ENCODE results near the gene PSMD2. TPM values are rescaled to one million over a fixed set of nuclear protein-coding genes. Genes with fewer than 3 reads are reported as not detected.
A peak's percentile ranks its signal among the peaks of the same experiment; 100 is the strongest.

The PSMD2 gene
- total RNA-seq, 1 donor from 2014 or later = 239 TPM

DNA sequence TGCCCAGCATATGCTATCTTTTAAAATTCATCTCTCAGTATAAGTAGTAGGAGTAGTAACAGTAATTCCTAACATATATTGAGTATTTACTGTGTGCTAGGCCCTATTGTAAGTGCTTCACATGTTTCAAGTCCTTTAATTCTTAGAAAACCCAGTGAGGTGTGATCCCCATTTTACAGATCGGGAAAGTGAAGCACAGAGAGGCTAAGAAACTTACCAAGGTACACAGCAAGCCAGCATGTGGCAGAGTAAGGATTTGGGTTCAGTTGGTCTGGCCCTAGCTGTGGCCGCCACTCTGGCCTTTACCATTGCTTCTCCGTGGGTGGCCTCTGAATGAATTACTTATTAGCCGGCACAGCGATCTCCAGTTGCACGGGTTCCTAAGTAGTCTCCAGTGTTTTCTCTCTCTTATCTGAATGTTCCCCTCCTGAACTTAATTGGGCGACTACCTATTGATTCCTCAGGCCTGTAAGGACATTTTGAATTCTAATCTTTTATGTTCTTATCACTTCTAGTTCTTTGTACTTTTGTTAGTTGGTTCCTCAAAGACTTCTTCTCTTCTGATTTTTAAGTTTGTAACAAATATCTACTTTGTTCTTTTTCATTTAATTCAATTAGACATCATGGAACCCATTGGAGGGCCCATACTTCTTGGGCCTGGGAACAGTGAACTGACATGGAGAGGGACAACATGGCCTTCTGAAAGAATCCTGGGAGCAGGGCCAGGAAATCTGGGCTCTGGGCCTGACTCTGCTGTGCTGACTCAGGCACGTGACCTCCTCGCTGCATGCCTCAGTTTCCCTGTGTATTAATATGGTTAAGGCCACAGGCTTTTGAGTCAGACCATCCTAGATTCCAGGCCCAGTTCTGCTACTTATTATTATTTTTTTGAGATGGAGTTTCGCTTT, 50.8 kb downstream of the PSMD2 start:
- no peak for DNase-seq (ENCODE audit: extremely low spot score, unreplicated experiment)
- Mint-ChIP-seq H3K9me3 (ENCODE audit: unreplicated experiment) (no peaks in the 10 kb centered on the region), H3K4me1 (ENCODE audit: unreplicated experiment) (peaks cover 27% of the 10 kb centered on the region), H3K36me3 (ENCODE audit: unreplicated experiment) (peaks cover 12% of the 10 kb centered on the region), H3K4me3 (ENCODE audit: unreplicated experiment) (no peak overlapping the region), H3K27ac (ENCODE audit: unreplicated experiment) (no peak overlapping the region), H3K27me3 (ENCODE audit: unreplicated experiment) (no peaks in the 10 kb centered on the region)
- TF ChIP-seq, protein P1, sequence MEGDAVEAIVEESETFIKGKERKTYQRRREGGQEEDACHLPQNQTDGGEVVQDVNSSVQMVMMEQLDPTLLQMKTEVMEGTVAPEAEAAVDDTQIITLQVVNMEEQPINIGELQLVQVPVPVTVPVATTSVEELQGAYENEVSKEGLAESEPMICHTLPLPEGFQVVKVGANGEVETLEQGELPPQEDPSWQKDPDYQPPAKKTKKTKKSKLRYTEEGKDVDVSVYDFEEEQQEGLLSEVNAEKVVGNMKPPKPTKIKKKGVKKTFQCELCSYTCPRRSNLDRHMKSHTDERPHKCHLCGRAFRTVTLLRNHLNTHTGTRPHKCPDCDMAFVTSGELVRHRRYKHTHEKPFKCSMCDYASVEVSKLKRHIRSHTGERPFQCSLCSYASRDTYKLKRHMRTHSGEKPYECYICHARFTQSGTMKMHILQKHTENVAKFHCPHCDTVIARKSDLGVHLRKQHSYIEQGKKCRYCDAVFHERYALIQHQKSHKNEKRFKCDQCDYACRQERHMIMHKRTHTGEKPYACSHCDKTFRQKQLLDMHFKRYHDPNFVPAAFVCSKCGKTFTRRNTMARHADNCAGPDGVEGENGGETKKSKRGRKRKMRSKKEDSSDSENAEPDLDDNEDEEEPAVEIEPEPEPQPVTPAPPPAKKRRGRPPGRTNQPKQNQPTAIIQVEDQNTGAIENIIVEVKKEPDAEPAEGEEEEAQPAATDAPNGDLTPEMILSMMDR (IDR thresholded peaks at IDR 0.05) = no peak

DNA sequence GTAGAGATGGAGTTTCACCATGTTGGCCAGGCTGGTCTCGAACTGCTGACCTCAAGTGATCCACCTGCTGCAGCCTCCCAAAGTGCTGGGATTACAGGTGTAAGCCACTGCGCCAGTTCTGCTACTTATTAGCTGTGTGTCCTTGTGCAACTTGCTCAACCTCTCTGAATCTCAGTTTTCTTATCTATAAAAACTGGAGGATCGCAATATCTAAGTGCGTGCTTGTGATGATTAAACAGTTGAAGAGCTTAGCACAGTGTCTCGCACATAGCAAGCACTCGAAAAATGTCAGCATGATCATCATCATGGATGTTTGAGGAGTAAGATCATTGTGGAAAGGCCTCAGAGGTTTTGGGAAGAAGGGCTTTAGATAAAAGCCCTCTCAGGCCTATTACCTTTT, 51.6 kb downstream of the PSMD2 start:
- H3K4me3 Mint-ChIP-seq (ENCODE audit: unreplicated experiment) = no peak overlapping the region
- H3K36me3 Mint-ChIP-seq (ENCODE audit: unreplicated experiment) = peaks cover 9% of the 10 kb centered on the region
- H3K27ac Mint-ChIP-seq (ENCODE audit: unreplicated experiment) = no peak overlapping the region
- no peak for DNase-seq (ENCODE audit: extremely low spot score, unreplicated experiment)
- TF ChIP-seq, protein P1 (IDR thresholded peaks at IDR 0.05) = no peak
- H3K27me3 Mint-ChIP-seq (ENCODE audit: unreplicated experiment) = no peaks in the 10 kb centered on the region
- peaks cover 22% of the 10 kb centered on the region for H3K4me1 Mint-ChIP-seq (ENCODE audit: unreplicated experiment)
- H3K9me3 Mint-ChIP-seq (ENCODE audit: unreplicated experiment) = no peaks in the 10 kb centered on the region

DNA sequence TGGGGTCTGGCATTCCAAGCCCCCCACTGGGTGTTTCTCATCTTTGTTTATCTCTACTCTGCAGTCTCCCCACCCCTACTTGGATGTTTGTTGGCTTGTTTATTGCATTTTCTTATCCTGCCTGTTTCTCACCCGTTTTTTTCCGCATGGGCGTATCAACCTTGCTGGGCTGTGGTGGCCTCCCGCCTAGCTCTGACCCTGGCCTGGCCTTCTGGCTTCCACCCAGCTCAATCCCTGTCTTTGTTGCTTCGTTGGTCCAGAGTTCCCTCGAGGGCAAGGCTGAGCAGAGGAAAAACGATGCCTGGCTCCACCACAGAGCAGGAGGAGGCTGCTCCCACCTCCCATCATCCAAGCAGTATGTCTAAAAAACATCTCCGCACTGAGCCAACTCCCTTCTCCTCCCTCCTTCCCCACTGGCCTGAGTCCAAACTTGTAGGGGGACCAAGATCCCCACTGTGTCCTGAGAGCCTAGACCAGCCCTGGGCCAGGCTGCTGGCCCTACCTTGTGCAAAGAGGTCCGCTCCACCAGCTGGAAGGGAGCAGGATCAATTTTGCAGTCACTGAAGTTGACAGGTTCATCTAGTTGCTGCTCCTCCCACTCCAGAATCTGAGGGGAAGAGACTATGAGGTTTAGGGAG, 52.6 kb downstream of the PSMD2 start:
- H3K27me3 Mint-ChIP-seq (ENCODE audit: unreplicated experiment) = no peaks in the 10 kb centered on the region
- peaks cover 19% of the 10 kb centered on the region for H3K4me1 Mint-ChIP-seq (ENCODE audit: unreplicated experiment)
- peak overlapping the region; percentile 4 for H3K27ac Mint-ChIP-seq (ENCODE audit: unreplicated experiment)
- H3K9me3 Mint-ChIP-seq (ENCODE audit: unreplicated experiment) = no peaks in the 10 kb centered on the region
- DNase-seq (ENCODE audit: extremely low spot score, unreplicated experiment) = no peak
- H3K36me3 Mint-ChIP-seq (ENCODE audit: unreplicated experiment) = peaks cover 6% of the 10 kb centered on the region
- TF ChIP-seq, protein P1 (IDR thresholded peaks at IDR 0.05) = no peak
- peak overlapping the region; percentile 5 for H3K4me3 Mint-ChIP-seq (ENCODE audit: unreplicated experiment)

DNA sequence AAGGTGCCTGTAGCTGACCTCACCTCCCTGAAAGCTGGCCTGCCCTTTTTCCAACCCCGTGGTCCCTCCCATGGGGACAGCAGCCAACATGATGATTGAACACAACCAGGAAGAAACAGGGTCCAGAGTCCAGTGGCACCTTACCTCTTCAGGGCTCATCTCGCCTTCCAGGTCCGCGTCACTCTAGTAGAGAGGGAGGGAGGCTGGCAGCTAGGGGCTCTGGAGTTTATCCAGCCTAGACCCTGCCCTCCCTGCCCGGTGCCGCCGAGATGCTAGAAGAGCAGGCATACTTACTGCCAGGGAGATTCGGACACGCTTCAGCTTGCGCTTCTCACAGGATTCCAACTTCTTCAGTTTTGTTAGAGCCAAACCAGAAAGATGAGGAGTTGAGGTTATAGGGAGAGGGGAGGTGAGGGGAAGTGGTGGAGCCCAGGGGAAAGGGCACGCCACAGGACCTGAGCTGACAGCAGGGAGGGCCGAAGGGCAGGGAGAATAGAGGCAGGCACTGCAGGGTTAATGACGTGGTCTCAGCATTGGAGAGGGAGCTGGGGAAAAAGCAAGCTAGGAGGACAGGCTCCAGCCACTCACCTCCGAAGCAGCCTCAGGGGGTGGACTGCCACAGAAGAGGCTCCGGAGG, 53.2 kb downstream of the PSMD2 start:
- TF ChIP-seq, protein P1 (IDR thresholded peaks at IDR 0.05) = no peak
- DNase-seq (ENCODE audit: extremely low spot score, unreplicated experiment) = no peak
- H3K36me3 Mint-ChIP-seq (ENCODE audit: unreplicated experiment) = peaks cover 9% of the 10 kb centered on the region
- no peak overlapping the region for H3K27ac Mint-ChIP-seq (ENCODE audit: unreplicated experiment)
- H3K4me1 Mint-ChIP-seq (ENCODE audit: unreplicated experiment) = peaks cover 19% of the 10 kb centered on the region
- H3K27me3 Mint-ChIP-seq (ENCODE audit: unreplicated experiment) = no peaks in the 10 kb centered on the region
- H3K9me3 Mint-ChIP-seq (ENCODE audit: unreplicated experiment) = no peaks in the 10 kb centered on the region
- no peak overlapping the region for H3K4me3 Mint-ChIP-seq (ENCODE audit: unreplicated experiment)

Data from osteocyte (in vitro differentiated cells).